HEK293 (cell line): ENCODE measurements around the gene POU2F2.
A peak's percentile ranks its signal among the peaks of the same experiment; 100 is the strongest.

ENCODE experiments used
- MYNN ChIP-seq: fragments of 450-650 bp; formaldehyde crosslinking; IDR thresholded peaks from 2 replicates; pipeline ENCODE4 v1.5.1; 2016; ENCODE audit warnings: missing biosample characterization, missing genetic modification characterization, borderline replicate concordance
- RBAK ChIP-seq: fragments of 450-650 bp; formaldehyde crosslinking; IDR thresholded peaks from 2 replicates; pipeline ENCODE4 v1.5.1; 2016; ENCODE audit warnings: missing biosample characterization, missing genetic modification characterization
- ZNF184 ChIP-seq: fragments of 450-650 bp; IDR thresholded peaks from 2 replicates; pipeline ENCODE4 v1.5.1; 2018; ENCODE audit warnings: missing biosample characterization, mild to moderate bottlenecking, missing genetic modification characterization
- ZNF23 ChIP-seq: fragments of 450-650 bp; formaldehyde crosslinking; IDR thresholded peaks from 2 replicates; pipeline ENCODE4 v1.5.1; 2016; ENCODE audit warnings: missing biosample characterization, missing genetic modification characterization, borderline replicate concordance
- ZNF274 ChIP-seq, 2 experiments: fragments of 200-500 bp in 1 of 2; fragments of 450-650 bp in 1 of 2; sonication (Bioruptor generic) in 1 of 2; formaldehyde crosslinking in 1 of 2; IDR thresholded peaks; 2 replicates each; pipeline versions ENCODE4 v1.5.1 to v1.6.1; 2014 to 2016; ENCODE audit warnings: borderline replicate concordance in 1 of 2, inconsistent platforms in 1 of 2, low read length in 1 of 2, missing biosample characterization in 1 of 2, missing genetic modification characterization in 1 of 2
- ZNF324 ChIP-seq: fragments of 450-650 bp; formaldehyde crosslinking; IDR thresholded peaks from 2 replicates; pipeline ENCODE4 v1.5.1; 2016; ENCODE audit warnings: missing biosample characterization, missing genetic modification characterization
- ZNF341 ChIP-seq: fragments of 450-650 bp; formaldehyde crosslinking; IDR thresholded peaks from 2 replicates; pipeline ENCODE4; 2016; ENCODE audit warnings: low read depth, missing biosample characterization, missing genetic modification characterization
- ZSCAN16 ChIP-seq: fragments of 450-650 bp; formaldehyde crosslinking; IDR thresholded peaks from 2 replicates; pipeline ENCODE4 v1.5.1; 2016; ENCODE audit warnings: missing biosample characterization, missing genetic modification characterization
- TF ChIP-seq, protein P1 (sequence below): fragments of 450-650 bp; formaldehyde crosslinking; IDR thresholded peaks from 2 replicates; pipeline ENCODE4 v1.5.1; 2016; ENCODE audit warnings: missing biosample characterization, missing genetic modification characterization
- TF ChIP-seq, protein P2 (sequence below): fragments of 450-650 bp; formaldehyde crosslinking; IDR thresholded peaks from 2 replicates; pipeline ENCODE4 v1.5.1; 2016; ENCODE audit warnings: missing biosample characterization, missing genetic modification characterization

DNA sequence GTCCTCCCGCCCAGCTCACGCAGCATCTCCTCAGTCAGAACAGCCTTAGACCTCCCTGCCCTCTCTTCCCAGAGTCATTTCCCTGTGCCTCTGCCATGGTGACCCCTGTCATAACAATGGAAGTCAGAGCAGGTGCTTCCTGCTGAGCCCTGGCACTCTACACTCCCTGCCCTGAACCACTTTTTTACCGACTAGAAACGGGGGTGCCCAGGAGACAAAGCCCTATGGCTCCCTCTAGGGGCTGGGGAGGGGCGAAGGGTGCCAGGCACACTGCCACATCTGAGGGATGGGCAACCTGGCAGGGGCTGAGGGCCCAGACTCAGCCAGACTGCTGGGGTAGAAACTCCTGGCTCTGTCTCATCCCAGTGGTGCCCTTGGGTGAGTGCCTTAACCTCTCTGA, 39.9 kb downstream of the POU2F2 start:
- no peak for TF ChIP-seq ZNF341 (tag by site-specific recombination)
- TF ChIP-seq ZNF184 (tag by site-specific recombination) = no peak
- no peak for TF ChIP-seq ZNF324 (tag by site-specific recombination)
- TF ChIP-seq, protein P1, sequence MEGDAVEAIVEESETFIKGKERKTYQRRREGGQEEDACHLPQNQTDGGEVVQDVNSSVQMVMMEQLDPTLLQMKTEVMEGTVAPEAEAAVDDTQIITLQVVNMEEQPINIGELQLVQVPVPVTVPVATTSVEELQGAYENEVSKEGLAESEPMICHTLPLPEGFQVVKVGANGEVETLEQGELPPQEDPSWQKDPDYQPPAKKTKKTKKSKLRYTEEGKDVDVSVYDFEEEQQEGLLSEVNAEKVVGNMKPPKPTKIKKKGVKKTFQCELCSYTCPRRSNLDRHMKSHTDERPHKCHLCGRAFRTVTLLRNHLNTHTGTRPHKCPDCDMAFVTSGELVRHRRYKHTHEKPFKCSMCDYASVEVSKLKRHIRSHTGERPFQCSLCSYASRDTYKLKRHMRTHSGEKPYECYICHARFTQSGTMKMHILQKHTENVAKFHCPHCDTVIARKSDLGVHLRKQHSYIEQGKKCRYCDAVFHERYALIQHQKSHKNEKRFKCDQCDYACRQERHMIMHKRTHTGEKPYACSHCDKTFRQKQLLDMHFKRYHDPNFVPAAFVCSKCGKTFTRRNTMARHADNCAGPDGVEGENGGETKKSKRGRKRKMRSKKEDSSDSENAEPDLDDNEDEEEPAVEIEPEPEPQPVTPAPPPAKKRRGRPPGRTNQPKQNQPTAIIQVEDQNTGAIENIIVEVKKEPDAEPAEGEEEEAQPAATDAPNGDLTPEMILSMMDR (tag by site-specific recombination) = peak; percentile 82
- no peak for TF ChIP-seq ZNF23
- TF ChIP-seq ZSCAN16 (tag by site-specific recombination) = no peak
- no peak for TF ChIP-seq MYNN (tag by site-specific recombination)
- TF ChIP-seq, protein P2, sequence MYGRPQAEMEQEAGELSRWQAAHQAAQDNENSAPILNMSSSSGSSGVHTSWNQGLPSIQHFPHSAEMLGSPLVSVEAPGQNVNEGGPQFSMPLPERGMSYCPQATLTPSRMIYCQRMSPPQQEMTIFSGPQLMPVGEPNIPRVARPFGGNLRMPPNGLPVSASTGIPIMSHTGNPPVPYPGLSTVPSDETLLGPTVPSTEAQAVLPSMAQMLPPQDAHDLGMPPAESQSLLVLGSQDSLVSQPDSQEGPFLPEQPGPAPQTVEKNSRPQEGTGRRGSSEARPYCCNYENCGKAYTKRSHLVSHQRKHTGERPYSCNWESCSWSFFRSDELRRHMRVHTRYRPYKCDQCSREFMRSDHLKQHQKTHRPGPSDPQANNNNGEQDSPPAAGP = no peak
- TF ChIP-seq ZNF274 (IDR thresholded peaks at IDR 0.05; ENCODE audit: low read length) = no peak
- no peak for TF ChIP-seq ZNF274 (tag by site-specific recombination; IDR thresholded peaks at IDR 0.05; ENCODE audit: borderline replicate concordance)
- TF ChIP-seq RBAK = no peak
